ENCODE data around the gene GRIPAP1.

The GRIPAP1 gene

GRCh38 chrX:48978226-48978625 lies 23.8 kb downstream of the GRIPAP1 start:
- DNase-seq (ENCODE audit: low read depth), result no peak
- H3K4me3 ChIP-seq (ENCODE audit: control insufficient read depth, low read depth, low read length), result no peak overlapping the region
- TF ChIP-seq, protein P1, sequence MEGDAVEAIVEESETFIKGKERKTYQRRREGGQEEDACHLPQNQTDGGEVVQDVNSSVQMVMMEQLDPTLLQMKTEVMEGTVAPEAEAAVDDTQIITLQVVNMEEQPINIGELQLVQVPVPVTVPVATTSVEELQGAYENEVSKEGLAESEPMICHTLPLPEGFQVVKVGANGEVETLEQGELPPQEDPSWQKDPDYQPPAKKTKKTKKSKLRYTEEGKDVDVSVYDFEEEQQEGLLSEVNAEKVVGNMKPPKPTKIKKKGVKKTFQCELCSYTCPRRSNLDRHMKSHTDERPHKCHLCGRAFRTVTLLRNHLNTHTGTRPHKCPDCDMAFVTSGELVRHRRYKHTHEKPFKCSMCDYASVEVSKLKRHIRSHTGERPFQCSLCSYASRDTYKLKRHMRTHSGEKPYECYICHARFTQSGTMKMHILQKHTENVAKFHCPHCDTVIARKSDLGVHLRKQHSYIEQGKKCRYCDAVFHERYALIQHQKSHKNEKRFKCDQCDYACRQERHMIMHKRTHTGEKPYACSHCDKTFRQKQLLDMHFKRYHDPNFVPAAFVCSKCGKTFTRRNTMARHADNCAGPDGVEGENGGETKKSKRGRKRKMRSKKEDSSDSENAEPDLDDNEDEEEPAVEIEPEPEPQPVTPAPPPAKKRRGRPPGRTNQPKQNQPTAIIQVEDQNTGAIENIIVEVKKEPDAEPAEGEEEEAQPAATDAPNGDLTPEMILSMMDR (IDR thresholded peaks at IDR 0.05; ENCODE audit: control insufficient read depth, insufficient read depth, low read depth, low read length, missing control alignments), result no peak

DNA sequence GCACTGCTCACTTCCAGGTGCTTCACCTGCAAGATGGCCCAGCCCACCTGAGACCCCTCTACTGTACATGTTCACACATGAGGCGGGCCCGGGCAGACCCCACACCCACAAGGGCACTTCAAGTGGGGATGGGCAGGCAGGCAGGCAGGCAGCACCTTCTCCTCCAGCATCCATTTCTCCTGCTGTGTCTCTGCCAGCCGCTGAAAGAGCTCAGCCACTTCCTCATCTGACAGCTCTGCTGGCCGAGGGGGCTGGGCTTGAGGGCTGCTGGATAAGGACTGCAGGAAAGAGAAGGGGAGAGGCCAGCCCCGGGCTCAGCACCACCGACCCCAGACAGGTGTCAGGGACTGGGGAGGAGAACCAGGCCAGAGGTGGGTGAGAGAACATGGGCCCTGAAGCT lies 26.0 kb downstream of the GRIPAP1 start:
- no peak for DNase-seq (ENCODE audit: low read depth)
- TF ChIP-seq, protein P1 (IDR thresholded peaks at IDR 0.05; ENCODE audit: control insufficient read depth, insufficient read depth, low read depth, low read length, missing control alignments), result no peak
- H3K4me3 ChIP-seq (ENCODE audit: control insufficient read depth, low read depth, low read length), result no peak overlapping the region

DNA sequence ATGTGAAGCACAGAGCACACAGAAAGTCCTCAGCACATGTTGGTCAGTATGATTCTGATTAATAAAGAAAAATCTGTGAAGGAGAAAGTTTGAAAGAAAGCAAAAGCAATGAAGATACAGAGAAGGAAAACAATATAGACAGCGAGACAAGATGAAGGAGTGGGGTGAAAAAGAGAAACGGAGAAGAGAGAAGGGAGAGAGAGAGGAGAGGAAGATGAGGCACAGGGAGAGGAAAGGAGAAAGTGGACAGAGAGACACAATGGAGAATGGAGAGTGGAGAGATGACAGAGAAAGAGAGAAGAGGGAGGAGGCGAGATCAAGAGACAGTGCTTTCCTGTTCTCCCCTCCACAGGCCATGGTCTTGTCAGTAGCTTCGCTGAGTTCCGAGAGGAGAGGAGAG lies 26.5 kb downstream of the GRIPAP1 start:
- H3K4me3 ChIP-seq (ENCODE audit: control insufficient read depth, low read depth, low read length), result no peak overlapping the region
- TF ChIP-seq, protein P1 (IDR thresholded peaks at IDR 0.05; ENCODE audit: control insufficient read depth, insufficient read depth, low read depth, low read length, missing control alignments), result no peak

DNA sequence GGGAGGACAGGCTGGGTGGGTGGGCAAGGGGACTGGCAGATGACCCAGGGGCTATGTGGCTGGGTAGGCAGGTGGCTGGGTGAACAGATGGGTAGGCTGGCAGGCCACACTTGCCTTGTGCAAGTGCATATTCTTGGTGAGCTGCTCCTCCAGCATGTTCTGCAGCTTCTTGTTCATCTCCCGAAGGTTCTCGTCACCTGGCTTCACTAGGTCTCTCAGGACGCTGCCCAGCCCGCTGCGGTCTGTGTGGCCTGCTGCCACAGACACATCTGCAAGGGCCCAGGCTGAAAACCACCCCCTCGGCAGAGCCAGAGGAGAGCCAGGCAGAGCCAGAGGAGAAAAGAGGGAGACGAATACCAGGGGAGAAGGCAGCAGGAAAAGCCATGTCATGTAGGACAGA lies 27.0 kb downstream of the GRIPAP1 start:
- TF ChIP-seq, protein P1 (IDR thresholded peaks at IDR 0.05; ENCODE audit: control insufficient read depth, insufficient read depth, low read depth, low read length, missing control alignments), result no peak
- no peak overlapping the region for H3K4me3 ChIP-seq (ENCODE audit: control insufficient read depth, low read depth, low read length)
- DNase-seq (ENCODE audit: low read depth), result no peak

More for the DNA sequence above, 26.5 kb downstream of the GRIPAP1 start:
- DNase-seq (ENCODE audit: low read depth), result no peak

- TF ChIP-seq, protein P1 (IDR thresholded peaks at IDR 0.05; ENCODE audit: control insufficient read depth, insufficient read depth, low read depth, low read length, missing control alignments), result no peak
- no peak overlapping the region for H3K4me3 ChIP-seq (ENCODE audit: control insufficient read depth, low read depth, low read length)
- DNase-seq (ENCODE audit: low read depth), result no peak
Measured at GRCh38 chrX:48974574-48974973, 27.5 kb downstream of the GRIPAP1 start.

- TF ChIP-seq, protein P1 (IDR thresholded peaks at IDR 0.05; ENCODE audit: control insufficient read depth, insufficient read depth, low read depth, low read length, missing control alignments), result no peak
Measured at GRCh38 chrX:48974033-48974432, 28.0 kb downstream of the GRIPAP1 start.

More at GRCh38 chrX:48974033-48974432, 28.0 kb downstream of the GRIPAP1 start:
- DNase-seq (ENCODE audit: low read depth), result no peak
- H3K4me3 ChIP-seq (ENCODE audit: control insufficient read depth, low read depth, low read length), result no peak overlapping the region

Measured in AG09309 (cell line).